GM12864 (cell line): Measurements from ENCODE around the gene TRIM54.
A peak's percentile ranks its signal among the peaks of the same experiment; 100 is the strongest.
"Not testable (repeated sequence)": the region's sequence is repeated elsewhere in the genome, so short reads cannot be mapped to it uniquely, and the experiment has no call there.

Source experiments
- DNase-seq: peaks from one replicate; pipeline ENCODE4 v3.0.0-alpha.2; 2011; ENCODE audit warnings: low read depth
- H3K4me3 ChIP-seq: 2 replicates; pipeline ENCODE4 v1.5.1; 2011; ENCODE audit warnings: mild to moderate bottlenecking, low read depth, low read length, control low read depth
- CTCF ChIP-seq: IDR thresholded peaks from 2 replicates; pipeline ENCODE4 v1.5.1; 2011; ENCODE audit warnings: low read depth, mild to moderate bottlenecking, moderate library complexity, low read length, control low read depth, inconsistent platforms; ENCODE audit errors: missing control alignments

The TRIM54 gene

GRCh38 chr2:27350106-27350693 is 68.0 kb downstream of the TRIM54 start:
- no peak for DNase-seq
- no peak for TF ChIP-seq CTCF
- H3K4me3 ChIP-seq: no peak overlapping the region

- no peak for TF ChIP-seq CTCF
- no peak for DNase-seq
- no peak overlapping the region for H3K4me3 ChIP-seq
These were observed 69.8 kb downstream of the TRIM54 start for GRCh38 chr2:27351802-27352598.

GRCh38 chr2:27353386-27353761 is 71.1 kb downstream of the TRIM54 start:
- not testable (repeated sequence) for DNase-seq, H3K4me3 ChIP-seq

- DNase-seq: no peak
- no peak for TF ChIP-seq CTCF
These were observed 71.8 kb downstream of the TRIM54 start for GRCh38 chr2:27353762-27354596.

GRCh38 chr2:27354597-27354927 is 72.3 kb downstream of the TRIM54 start:
- no peak for DNase-seq
- no peak for TF ChIP-seq CTCF
- H3K4me3 ChIP-seq: no peak overlapping the region

More at GRCh38 chr2:27353762-27354596, 71.8 kb downstream of the TRIM54 start:
- H3K4me3 ChIP-seq: no peak overlapping the region

GRCh38 chr2:27356056-27356381 is 73.8 kb downstream of the TRIM54 start:
- peak; percentile 36 for DNase-seq
- TF ChIP-seq CTCF: no peak

GRCh38 chr2:27356382-27357181 is 74.4 kb downstream of the TRIM54 start, which contains the start of gene GTF3C2:
Gene GTF3C2, minus strand, starts transcription at chr2:27356764. Its CDS starts 13,210 bp downstream, at chr2:27343554.
- H3K4me3 ChIP-seq: peak within 1 kb of the TSS; percentile 97
- DNase-seq: peak; percentile 95
- TF ChIP-seq CTCF: no peak

More at GRCh38 chr2:27356056-27356381, 73.8 kb downstream of the TRIM54 start:
- peak overlapping the region; percentile 97 for H3K4me3 ChIP-seq
